HG03378 (cell line): ENCODE measurements around the gene SOX15.
A peak's percentile ranks its signal among the peaks of the same experiment; 100 is the strongest.
"Not testable (repeated sequence)": the region's sequence is repeated elsewhere in the genome, so short reads cannot be mapped to it uniquely, and the experiment has no call there.

Experiments
- ATAC-seq: cut with Tn5 transposase; IDR thresholded peaks from one replicate; pipeline ENCODE4 v1.9.1; 2021; ENCODE audit warnings: mild to moderate bottlenecking, moderate library complexity; ENCODE audit not compliant: unreplicated experiment

SOX15 gene

DNA sequence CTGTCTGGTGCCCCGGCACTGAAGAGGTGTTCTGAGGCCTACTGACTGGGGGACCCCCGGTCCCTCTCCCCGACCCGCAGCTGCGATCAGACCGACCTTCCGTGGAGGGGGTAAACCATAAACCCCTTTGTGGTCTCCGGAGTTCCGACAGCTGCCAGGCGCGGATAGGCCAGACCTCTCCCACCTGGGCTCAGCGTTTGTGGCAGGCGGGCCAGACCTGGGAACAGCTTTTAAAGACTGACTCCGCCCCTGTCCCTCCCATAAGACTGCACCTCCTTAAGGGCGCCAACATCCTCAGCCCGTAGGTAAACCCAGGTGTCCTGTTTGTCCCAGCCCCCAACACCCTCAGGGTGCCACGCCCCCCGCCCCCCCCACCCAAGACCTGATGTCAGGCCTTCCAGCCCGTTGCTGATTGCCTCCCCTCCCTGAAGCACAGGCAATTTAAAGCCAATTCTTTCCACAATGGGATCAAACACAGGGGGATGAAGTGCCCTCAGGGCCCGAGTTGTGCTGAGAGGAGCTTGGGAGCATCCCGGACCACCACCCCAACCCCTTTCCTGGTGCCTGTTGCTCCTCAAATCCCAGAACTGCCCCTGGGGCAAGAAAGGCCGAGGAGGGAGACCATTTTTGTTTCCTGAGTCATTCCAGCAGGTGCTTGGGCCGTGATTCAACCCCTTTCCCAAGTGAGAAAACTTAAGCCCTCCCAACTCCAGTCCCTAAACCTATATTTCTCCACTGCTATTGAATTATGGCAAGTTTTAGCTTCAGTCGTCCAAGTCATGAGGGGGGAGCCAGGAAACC, at the start of gene SOX15:
Gene SOX15 (minus strand): TSS at position 204 of the 801 bp plus-strand sequence. CDS start 418 bp downstream, outside the sequence.
- ATAC-seq = no peak

DNA sequence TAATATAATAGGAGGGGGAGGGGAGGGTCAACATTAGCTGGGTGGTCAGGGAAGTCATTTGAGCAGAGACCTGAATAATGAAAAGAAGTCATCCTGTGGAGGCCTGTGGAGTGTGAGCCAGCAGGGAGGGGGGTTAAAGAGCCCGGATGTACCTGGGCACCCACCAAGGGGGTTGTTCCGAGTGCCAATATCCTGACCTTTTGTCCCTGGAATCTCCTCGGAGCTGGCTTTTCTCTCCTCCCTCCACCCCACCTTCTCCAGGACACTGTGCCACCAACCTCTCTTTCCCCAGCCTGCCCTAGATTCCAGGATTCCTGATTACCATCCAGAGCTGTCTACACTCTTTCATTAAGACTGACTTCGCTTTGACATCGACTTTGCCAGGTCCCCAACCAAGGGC, 46.3 kb upstream of the SOX15 start:
- ATAC-seq = no peak

DNA sequence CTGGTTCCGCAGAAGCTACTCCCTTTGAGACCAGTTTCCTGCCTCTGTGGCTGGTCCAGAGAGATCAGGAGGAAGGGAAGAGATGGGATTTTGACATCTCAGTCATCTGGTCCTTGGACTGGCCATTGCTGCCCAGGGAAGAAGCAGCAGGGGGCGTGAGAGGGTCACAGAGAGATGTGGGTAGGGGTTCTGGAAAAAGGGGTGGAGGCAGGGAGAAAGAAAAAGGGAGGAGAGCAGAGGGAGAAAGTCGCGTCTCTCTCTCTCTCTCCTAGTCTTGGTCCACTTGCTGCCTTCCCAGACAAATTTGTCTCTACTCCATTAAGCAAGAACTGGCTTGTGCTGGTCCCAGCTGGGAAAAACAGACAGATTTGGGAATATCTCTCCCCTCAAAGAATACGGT, 44.5 kb upstream of the SOX15 start:
- no peak for ATAC-seq

DNA sequence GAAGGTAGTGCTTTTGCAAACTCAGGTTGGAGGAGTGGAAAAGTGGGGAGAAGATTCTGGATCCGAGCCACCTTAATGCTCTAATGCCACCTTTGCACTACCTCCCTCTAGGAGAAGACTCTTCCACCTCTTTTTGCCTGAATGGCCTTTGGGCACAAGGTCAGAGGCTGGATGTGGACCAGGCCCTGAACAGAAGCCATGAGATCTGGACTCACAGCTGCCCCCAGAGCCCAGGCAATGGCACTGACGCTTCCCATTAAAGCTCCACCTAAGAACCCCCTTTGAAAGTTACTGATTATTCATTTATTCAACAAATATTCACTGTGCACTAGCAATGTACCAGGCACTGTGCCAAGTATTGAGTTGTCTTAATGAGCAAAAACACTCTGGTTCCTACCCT, 43.2 kb upstream of the SOX15 start:
- no peak for ATAC-seq

DNA sequence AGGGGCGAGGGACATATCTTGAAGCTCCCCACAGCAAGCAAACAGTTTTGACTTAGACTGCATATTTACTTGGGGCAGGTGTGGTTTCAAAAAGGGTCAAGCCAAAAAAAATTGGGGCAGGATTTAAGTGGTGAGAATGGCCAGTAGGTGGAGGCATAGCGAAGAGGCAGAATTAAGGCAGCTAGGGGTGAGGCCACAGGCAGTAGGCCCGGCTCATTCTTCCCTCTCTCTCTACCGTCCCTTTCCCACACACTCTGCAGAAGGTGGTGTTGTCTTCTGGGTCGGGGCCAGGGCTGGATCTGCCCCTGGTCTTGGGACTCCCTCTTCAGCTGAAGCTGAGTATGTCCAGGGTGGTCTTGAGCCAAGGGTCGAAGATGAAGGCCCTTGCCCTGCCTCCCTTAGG, 42.6 kb upstream of the SOX15 start:
- no peak for ATAC-seq

DNA sequence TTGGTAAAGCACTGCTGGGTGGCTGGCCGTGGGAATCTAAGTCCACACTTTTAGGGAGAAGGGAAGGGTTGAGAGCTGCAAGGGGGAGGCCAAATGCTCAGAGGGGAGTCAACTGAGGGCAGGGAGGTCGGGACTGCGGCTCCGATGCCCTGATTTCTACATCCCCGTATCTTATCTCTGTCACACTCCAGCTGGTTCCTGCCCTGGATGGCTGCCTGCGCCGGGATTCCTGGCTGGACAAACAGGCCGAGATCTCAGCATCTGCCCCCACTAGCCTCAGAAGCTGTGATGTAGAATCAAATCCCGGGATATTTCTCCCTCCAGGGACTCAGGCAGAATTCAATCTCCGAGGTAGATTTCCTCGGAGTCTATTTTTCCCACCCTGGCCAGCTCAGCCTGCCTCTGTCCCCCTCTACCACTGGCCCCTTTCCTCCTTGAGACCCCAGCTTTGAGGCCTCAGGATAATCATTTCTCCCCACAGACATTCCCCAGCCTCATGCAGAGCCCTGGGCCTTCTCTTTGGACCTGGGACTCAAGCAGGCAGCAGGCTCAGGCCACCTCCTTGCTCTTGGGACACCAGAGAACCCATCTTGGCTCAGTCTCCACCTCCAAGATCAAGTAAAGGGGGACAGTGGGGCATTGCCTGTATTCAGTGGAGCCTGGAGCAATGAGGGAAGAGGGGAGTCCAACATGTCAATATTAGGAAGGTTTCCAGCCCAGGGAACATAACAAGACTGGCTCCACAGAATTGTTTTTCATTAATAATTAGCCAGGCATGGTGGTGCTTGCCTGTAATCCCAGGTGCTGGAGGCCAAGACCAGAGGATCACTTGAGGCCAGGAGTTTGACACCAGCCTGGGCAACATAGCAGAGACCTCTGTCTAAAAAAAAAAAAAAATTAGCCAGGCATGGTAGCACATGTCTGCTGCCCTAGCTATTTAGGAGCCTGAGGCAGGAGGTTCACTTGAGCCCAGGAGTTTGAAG, 41.8 kb upstream of the SOX15 start:
- ATAC-seq = no peak

DNA sequence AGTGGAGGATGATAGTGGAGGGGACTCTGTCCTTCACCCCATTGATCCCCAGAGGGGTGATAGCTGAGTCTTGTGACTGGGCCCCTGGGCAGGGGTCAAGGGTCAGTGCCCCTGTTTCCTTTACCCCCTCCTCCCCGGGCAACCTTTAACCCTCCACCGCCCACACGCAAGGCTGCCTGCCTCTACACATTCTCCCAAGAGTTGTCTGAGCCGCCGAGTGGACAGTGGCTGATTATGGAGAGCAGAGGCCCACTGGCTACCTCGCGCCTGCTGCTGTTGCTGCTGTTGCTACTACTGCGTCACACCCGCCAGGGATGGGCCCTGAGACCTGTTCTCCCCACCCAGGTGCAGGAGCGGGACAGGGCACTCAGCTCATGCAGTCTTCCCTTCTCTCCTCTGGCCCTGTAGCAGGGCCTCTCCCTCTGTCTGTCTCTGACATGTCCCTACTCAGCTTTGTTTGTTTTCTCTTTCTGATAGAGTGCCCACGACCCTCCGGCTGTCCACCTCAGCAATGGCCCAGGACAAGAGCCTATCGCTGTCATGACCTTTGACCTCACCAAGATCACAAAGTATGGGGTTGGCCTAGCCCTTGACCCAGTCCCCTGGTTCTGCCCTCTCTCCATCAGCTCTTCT, 40.2 kb upstream of the SOX15 start, which contains the start of gene SHBG:
Gene SHBG (plus strand): TSS at position 197 of the 633 bp plus-strand sequence. CDS start 38 bp downstream, at position 235.
- no peak for ATAC-seq

DNA sequence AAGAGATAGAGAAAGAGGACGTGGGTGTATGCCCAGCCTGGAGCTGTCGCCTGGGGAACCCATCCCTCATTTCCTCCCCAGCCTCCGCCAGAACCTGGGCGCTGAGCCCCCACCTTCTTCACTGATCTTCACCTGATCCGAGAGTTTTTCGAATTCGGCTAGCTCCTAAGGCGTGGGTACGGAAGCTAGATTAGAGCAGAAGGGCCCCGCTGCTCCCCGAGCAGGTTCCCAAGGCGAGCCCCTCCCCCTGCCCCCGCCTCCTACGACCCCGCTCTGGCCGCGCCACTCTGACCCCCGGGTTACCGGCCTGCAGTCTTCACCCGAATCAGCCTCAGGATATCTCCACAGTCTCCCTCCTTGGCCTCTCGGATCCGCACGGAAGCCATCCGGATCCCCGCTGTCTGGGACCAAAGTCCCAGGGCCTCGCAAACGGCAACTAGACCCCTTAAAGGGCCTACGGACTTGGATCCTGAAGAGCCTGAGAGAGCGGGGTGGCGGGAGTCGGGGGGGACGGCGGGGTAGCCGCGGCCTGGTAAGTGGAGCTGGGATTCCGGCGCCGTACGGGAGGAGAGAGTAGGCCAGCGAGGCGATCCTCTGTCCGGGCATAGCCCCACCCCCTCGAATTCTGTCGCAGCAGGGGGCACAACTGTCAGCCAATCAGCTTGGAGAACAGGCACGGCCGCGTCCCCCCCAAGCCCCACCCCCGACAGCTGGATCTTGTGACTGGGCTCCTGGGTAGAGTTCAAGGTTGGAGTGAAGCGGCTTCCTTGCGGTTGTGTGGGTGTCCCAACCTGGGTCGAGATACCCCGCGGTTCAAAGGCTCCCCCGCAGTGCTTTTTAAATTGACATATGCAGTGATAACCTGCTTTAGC, 37.6 kb upstream of the SOX15 start, which contains the start of gene SAT2:
Gene SAT2 (minus strand): TSS at position 572 of the 872 bp plus-strand sequence. CDS start 186 bp downstream, at position 386.
- no peak for ATAC-seq

DNA sequence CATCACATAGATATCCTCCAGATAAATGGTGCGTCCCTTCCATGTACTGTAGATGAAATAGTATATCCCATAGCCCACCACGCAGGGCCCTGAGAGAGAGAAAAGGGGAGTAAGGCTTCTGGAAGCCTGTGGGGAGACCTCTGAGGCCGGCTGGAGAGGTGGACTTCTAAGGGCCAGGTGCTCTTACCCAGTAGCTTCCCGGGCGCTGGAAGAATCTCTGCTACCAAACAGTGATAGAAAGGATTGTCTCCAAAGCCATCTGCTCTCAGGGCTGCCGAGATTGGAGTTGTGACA, 37.0 kb upstream of the SOX15 start:
- no peak for ATAC-seq

DNA sequence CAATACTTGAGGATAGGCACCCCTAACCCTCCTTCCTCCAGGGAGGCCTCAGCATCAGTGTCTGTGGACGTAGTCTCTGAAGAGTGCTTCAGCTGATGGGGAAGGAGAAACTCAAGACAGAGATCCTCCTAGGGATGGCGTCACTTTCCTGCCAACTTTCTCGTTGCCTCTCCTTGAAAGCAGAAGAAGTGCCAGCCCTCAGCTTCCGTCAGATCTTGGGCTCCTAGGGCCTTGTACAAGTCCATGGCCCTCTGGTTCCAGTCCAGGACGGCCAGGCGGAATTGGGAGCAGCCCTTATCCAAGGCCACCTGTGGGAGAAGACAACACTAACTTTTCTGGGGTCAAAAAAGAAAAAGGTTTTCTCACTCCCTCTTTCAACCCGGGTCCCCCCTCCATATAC, 36.4 kb upstream of the SOX15 start:
- ATAC-seq = no peak

DNA sequence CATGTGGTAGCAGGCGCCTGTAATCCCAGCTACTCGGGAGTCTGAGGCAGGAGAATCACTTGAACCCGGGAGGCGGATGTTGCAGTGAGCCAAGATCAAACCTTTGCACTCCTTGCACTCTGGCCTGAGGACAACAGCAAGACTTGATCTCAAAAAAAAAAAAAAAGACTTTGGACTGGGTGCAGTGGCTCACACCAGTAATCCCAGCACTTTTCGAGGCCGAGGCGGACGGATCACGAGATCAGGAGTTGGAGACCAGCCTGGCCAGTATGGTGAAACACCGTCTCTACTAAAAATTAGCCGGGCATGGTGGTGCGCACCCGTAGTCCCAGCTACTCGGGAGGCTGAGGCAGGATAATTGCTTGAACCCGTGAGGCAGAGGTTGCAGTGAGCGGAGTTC, 35.9 kb upstream of the SOX15 start:
- not testable (repeated sequence) for ATAC-seq

DNA sequence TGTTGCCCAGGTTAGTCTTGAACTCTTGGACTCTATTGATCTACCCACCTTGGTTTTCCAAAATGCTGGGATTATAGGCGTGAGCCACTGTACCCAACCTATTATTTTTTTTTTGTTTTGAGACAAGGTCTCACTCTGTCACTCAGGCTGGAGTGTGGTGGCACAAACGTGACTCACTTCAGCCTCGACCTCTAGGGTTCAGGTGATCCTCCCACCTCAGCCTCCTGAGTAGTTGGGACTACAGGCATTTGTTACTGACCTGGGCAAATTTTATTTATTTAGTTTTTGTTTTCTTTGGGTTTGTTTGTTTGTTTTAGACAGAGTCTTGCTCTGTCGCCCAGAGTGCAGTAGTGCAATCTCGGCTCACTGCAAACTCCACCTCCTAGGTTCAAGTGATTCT, 33.8 kb upstream of the SOX15 start:
- no peak for ATAC-seq

DNA sequence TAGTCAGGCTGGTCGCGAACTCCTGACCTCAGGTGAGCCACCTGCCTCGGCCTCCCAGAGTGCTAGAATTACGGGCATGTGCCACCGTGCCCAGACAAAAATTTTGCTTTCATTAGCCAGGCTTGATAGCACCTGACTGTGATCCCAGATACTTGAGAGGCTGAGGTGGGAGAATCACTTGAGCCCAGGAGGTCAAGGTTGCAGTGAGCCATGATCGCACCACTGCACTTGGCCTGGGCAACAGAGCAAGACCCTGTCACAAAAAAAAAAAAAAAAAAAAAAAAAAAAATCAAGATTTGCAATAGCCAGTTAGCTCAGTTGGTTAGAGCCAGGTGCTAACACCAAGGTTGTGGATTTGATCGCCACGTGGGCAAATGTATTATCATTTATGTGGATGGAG, 30.9 kb upstream of the SOX15 start:
- ATAC-seq = no peak

DNA sequence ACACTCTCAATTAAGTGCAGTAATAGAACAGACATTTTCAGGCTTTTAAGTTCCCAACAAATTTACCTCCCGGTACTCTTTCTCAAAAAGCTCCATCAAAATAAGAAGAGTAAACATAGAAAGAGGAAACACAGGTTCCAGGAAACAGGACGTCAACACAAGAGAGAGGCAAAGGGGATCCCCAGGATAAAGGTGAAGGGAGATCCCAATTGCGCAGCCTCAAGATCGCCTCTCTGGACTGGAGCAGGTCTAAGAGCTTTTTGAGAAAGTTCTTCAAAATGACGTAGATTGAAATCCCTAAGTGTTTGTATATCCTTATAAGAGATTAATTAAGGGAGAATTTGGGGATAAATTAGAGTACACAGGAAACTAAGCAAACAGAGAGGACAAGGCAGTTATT, 28.7 kb upstream of the SOX15 start:
- ATAC-seq = no peak

DNA sequence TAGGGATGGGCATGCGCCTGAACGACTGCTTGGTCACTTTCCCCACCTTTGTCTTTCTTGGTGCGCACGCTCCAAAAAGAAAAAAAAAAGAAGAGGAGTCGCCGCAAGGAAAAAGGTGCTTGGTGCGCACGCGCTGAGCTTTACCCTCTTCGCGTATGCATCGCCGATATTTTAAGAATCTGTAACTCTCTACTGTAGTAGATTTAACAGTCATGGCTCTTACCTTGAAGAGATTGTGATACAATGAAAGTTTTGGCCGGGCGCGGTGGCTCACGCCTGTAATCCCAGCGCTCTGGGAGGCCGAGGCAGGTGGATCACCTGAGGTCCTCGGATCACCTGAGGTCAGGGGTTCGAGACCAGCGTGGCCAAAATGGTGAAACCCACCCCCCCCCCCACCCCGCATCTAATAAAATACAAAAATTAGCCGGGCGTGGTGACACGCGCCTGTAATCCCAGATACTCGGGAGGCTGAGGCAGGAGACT, 25.4 kb upstream of the SOX15 start:
- ATAC-seq = no peak

DNA sequence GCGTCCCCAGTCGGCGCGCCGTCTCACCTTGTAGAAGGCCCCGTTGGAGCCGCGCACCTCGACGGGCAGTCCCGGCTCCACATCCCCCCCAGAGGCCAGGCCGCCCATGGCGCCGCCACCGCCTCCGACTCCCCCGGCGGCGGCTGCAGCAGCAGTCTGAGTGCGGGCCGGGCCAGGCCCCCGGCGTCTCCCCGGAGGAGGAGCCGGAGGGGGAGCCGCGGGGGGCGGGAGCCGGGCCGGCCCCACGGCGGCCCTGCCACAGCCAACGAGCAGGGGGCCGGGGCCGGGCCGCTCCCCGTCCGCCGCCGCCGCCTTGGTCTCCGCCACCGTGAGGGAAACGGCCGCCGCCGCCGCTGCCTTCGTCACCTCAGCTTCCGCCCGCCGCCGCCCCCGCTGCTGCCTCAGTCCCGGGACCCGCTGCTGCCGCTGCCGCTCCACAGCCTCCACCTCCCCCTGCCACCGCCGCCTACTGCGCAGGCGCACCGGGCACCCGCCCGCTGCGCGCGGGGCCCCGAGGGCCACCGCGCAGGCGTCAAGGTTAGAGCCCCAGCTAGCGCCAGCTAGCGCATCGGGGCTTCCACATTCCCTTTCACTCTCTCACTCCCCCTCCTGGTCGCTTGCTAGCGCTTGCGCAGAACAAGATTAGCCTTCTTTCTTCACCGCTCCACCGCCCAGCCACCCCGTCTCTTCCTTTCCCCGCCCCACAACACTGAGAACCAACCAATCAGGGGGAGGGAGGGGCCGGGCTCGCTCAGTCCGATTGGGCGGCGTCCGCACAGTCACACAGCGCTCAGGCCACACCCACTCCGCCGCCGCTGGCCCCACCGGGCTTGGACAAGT, 24.8 kb upstream of the SOX15 start, which contains the start of gene FXR2:
Gene FXR2 (minus strand): TSS at position 473 of the 840 bp plus-strand sequence. CDS start 365 bp downstream, at position 108.
- ATAC-seq = peak; percentile 81

DNA sequence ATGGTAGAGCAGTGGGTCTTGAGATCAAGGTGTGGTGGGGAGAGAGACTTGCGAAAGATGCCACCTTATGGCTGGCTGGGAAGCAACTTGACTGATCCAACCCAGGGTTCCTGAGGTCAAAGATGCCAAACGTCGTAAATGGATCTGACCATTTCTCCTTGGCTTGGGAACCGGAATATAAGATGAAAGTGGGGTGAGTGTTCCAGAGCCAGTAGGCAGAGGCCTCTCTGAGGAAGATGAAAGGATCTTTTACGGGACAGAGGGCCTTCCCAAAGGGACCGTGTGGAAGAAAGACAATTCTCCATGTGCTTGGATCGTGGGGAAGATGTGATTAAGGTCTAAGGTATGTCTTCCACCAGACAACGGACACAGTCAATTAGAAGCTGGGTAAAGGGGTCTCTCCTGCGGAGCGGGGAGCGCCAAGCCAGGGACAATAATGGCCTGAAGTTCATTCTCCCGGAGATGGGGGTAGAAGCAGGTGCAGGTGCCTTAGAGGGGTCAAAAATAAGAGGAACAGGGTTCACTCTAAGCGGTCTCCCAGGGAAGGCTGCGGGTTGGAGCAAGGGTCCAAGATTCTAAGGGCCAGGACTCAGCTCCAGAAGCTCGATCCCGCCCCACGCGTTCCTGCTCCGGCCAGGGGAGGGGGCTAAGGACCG, 24.0 kb upstream of the SOX15 start:
- no peak for ATAC-seq

DNA sequence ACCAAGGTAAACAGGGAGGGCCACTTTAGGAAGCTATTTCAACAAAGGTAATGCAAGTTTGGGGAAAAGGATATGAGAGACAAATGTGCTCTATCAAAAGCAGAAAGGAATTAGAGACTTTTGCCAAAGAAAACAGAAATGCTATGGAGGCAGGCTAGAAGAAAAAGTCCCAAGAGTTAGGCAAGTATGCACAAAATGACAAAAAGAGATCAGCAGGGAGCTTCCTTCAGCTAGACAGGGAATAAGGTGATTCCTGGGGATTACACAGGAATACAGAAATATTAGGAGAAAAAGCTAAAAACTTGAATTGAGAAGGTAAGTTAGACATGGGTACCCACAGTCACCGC, 22.4 kb upstream of the SOX15 start:
- no peak for ATAC-seq
